GM21619 (cell line): ENCODE data around the gene S100A13.

Experiments
- ATAC-seq: cut with Tn5 transposase; IDR thresholded peaks from one replicate; pipeline ENCODE4 v1.9.1; 2021; ENCODE audit not compliant: unreplicated experiment

The S100A13 gene

DNA sequence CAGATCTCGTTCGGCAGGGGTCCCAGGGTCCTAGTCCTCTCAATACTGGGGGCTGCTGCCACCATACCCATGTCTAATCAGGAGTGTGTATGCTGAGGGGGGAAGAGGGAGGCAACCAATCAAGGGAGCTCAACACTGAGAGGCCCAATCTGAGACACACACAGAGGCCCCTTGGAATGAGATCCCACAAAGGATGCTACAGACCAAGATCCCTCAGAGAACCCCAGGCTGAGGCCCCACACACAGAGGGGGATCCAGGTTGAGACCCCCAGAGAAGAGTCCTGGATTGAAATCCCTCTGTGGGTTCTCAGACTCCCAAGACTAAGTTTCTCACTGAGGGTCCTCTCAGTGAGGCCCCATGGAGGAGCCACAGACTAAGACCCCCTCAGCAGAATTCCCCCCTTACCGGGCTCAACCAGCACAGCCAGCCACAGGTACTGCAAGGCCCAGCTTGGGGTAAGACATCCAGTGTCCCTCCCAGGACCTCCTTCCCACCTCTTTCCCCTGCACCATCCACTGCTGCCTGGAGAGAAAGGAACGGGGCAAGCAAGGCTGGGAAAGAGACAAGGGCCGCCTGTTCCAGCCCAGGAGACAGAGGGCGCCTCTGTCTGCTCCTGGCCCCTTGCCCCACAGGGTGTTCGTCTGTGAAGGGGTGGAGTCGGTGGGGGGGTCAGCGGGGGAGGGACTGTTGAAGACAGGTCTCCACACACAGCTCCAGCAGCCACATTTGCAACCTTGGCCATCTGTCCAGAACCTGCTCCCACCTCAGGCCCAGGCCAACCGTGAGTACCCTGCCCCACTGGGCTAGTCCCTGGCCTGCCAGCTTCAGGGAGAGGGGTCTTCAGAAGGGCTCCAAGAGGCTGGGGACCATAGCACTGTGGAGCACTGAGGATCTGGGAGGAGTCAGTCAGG lies 666 bp upstream of the S100A13 start, which contains the start of gene S100A1:
TSS of gene S100A1 (plus strand) at position 720 of the 912 bp plus-strand sequence. CDS start 2,088 bp downstream, outside the sequence.
- ATAC-seq, result no peak

DNA sequence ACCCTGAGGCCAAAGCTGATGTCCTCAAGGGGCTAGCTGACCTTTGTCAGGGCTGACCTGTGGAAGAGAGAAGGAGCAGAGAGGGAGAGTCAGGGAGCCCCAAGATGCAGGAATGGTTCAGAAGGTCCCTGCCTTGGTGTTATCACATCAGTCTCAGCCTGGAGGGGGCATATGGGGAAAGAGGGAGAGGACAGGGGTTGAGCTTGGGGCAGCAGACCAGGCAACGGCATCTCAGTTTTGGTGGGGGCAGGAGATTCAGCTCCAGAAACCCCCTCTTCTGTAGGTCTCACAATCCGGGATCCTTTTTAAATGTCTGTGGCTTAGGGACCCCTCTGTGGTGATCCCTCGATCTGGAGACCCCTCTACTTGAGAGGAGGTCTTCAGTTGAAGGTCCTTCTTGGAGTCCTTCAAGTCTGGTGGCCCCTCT lies 815 bp downstream of the S100A13 start:
- no peak for ATAC-seq

DNA sequence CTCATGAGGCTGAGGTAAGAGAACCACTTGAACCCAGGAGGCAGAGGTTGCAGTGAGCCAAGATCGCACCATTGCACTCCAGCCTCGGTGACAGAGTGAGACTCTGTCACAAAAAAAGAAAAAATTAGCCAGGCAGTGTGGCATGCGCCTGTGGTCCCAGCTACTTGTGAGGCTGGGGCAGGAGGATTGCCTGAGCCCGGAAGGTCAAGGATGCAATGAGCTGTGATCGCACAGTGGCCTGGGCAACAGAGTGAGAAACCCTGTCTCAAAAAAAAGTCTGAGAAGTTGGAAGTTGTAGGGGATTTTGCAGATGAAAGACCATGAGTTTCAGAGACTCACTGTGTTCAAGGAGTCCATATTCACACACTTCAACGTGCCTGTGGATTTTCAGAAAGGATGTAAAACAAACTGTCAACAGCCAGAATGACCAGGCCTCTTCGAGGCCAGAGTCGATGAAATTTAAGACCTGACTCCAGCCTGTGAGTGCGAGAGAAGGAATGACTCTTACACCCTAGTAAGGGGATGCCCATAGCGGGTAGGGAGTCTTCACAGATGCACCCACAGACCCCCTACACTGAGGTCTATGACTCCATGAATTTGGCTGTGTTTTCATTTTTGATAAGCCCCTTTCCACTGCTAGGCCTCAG lies 2.2 kb downstream of the S100A13 start:
- no peak for ATAC-seq

DNA sequence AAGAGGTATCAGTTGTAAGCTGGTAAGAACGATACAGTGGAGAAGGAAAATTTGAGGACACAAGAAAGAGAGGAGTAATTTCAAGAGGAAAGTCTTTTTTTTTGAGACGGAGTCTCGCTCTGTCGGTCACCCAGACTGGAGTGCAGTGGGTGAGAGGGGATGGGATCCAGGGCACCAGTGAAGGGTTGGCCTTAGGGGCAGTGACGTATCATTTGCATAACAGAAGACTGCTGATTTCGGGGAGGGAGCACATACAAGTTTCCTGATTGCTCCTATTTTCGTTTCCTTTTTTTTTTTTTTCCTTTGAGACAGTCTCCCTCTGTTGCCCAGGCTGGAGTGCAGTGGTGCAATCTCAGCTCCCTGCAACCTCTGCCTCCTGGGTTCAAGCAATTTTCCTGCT lies 4.2 kb downstream of the S100A13 start:
- ATAC-seq, result no peak

DNA sequence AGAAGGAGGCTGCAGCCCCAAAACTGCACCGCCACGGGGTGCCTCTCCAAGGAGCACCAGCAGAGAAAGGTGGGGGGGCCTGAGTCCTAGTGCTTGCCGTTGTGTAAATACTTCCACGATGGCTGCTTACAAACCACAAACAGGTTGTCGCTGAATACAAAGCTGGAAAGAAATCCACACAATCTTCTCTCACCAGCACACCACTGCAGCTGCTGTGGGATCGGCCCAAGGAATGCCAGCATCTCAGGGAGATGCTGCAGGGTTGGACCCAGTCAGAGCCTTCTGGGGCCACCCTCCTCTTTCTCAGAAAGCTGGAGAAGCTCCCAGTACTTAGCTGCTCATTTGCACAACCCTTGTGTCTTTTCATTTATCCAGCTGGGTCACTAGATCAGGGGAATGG lies 8.1 kb downstream of the S100A13 start:
- no peak for ATAC-seq

DNA sequence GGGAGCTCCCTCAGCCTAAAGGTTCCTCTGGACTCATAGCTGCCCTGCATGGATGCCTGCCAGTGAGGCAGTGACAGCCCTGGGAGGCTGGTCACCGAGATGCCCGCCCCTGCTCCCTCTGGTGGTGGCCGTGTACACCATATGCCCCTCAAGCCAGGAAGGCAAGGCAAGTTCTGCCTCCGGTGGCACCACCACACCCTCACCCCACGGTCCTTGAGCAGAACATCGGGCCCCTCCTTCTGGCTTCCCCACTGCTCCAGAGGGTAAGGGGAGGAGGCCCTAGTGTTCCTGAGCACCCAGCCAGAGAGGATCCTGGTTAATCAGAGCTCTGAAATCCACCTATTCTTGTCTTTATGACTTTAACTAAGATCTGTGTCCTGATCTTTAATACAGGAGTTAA lies 9.6 kb downstream of the S100A13 start:
- peak; percentile 69 for ATAC-seq

DNA sequence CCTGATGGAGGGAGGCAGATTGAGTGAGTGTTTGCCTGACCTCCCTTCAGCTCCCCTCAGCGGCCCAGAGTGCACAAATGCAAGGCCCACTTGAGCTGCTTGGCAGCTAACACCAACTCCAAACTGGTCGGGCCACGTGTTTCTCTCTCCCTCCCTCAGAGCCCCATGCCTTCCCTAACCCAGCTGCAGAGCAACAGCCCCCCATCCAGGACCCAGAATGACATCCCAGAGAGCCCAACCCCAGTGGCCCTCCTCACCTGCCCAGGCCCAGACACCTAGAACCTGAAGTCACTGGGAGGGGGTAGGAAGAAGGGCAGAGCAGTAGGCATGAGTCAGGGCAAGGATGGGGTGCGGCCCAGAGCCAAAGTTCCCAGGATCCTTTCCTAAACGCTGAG lies 10.4 kb downstream of the S100A13 start:
- no peak for ATAC-seq

DNA sequence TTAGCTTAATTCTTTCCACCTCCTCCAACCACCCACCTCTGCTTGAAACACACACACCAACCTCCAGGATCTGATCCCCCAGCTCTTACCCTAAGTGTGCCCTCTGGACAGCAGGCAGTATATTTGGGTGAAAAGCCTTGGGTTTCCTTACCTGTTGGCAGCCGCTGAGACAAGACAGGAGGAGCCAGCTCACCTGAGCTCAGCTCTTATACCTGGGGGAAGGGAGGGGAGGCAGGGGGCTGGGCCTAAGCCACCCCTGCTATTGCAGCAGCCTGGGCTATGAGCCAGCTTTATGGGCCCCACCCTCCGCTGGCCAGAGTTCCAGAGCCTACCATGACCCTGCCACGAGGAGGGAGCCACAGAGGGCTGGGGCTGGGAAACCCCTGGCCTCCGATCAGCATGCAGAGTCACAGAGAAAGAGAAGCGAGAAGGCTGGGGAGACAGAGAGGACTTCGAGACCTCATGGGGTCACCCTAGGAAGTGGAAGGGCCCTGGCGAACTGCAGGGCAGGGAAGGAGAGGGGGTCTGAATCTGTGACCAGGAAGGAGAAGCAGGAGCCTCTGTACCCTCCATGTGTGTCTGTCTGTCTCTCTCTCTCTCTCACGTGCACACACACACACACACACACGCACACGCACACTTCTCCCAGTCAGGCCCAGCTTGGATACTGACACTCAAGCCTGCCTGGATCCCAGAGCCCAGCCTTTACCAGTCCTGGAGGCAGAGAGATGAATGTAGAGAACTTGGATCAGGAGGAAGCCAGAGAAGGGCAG lies 11.0 kb downstream of the S100A13 start, which contains the start of gene S100A14:
TSS of gene S100A14 (minus strand) at position 182 of the 773 bp plus-strand sequence. CDS start 467 bp downstream, outside the sequence.
- ATAC-seq, result no peak

DNA sequence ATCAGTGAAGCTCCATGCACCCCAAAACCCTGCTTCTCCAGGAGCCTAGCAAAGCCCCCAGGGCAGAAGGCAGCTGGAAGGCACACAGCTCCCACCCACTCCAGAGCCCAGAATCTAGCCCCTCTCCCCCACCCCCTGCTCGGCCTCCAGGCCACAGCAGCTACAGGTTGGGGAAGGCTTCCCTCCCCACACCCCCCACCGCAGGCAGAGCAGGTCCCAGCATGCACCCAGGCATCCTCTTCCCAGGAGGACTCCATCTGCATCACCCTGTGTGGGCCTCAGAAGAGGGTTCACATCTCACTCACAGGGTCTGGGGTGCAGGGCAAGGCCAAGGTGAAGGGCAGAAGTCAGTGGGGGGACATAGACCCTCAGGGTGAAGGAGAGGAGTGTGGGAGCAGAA lies 11.9 kb downstream of the S100A13 start:
- ATAC-seq, result no peak

DNA sequence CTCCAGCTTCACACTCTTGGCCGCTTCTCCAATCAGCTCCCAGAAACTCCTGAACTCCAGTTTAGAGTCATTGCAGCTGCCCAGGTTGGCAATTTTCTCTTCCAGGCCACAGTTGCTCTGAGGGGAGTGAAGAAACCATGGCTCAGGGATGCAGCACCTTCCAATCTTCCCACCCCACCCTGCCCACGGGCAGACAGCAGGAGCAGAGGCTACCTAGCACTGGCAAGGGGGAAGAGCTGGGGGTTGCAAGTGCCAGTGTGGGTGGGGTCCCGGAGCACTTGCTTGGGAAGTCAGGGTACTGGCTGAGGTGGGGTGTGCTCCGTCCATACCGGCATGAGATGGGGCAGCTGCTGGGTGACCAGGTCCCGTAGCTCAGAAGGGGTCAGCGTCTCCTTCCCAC lies 12.4 kb downstream of the S100A13 start:
- ATAC-seq, result no peak

DNA sequence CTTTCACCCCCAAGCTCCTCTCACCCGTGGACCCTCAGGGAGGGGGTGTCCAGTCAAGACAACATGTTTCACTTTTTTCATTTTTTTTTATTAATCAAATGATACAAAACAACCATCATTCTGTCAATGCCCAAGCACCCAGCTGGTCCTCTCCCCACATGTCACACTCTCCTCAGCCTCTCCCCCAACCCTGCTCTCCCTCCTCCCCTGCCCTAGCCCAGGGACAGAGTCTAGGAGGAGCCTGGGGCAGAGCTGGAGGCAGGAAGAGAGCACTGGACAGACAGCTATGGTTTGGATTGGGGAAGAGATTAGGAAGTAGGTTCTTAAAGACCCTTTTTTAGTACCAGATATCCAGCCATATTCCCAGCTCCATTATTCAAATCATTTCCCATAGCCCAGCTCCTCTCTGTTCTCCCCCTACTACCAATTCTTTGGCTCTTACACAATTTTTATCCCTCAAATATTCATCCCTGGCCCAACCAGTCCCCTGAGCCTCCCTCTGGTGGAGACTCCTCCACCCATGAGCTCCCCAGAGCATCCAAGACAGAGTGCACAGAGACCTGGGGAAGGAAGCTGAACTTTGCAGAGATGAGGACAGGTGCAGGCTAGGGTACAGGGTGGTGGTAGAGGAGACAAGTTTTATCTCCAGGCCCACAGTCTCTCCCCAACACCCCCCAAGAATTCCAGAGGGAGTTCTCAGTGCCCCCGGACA lies 13.0 kb downstream of the S100A13 start:
- ATAC-seq, result no peak

DNA sequence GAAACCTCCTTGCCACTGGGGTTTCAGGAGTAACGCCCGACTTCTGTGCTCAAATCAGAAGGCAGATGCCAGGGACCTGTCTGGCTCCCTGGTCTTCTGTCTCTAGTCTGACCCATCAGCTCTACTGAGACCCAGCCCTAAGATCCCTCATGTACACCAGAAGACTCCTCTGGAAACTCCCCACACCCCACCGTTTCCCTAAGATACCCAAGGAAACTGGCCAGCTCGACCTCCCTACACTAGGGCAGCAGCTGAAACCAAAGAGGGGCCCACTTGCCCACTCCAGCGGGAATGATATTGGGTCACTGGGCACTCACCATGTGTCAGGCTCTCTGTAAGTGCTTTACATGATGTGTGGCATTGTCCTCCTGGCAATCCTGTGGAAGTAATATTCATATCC lies 13.9 kb downstream of the S100A13 start:
- ATAC-seq, result no peak

DNA sequence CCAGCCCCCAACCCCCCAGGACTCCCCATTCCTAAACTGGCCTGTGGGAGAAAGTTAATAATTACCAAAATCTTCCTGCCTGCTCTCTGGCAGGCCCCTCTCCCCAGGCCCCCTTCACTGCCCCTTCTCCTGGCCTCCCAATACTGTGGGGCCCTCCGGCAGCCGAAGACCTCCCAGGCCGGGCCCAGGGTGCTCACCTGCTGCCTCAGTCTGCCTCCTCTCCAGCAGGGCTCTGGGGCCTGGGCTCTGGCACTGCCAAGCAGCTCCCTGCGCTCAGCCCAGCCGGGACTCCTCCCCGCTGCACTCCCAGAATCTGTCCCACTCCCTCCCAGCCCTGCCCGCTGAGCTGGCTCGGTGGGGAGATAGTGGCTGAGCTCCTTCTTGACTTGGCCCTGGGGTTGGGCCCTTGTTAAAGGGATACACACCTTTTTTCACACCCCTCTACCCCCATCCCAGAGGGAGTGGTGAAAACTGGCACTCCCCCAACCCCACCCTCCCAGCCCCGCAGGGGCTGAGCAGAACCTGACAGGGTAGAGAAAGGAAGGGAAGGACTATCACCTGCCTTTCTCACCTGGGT lies 14.5 kb downstream of the S100A13 start, which contains the start of gene S100A16:
TSS of gene S100A16 (minus strand) at position 383 of the 577 bp plus-strand sequence. CDS start 4,986 bp downstream, outside the sequence.
- no peak for ATAC-seq

DNA sequence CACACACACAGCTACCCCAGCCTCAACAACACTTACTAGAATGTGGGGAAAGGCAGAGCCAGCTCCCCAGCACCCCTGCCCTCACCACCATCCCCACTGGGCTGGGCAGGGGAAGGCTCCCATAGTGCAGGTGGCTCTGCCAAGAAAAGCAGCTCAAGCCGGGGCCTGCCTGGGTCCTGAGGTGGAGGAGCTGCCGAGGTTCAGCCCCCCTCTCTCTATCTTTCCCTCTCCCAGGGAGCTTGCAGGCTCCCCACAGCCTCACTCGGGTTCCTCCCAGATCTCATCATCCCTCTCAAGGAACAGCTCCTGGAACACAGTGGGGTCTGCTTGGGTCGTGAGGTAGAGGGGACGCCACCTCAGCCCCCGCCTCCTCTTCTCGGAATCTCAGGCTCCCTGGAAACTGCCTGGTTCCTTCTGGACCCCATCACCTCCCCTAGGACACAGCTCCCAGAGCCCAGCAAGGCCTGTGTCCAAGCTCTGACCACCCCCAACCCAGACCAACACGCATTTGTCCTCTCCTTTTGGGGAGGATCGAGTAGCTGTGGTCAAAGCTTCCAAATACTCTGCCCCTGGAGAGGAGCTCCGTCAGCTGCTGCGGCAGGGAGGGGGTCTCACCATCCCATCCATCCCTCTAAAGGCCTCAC lies 15.1 kb downstream of the S100A13 start:
- ATAC-seq, result no peak

DNA sequence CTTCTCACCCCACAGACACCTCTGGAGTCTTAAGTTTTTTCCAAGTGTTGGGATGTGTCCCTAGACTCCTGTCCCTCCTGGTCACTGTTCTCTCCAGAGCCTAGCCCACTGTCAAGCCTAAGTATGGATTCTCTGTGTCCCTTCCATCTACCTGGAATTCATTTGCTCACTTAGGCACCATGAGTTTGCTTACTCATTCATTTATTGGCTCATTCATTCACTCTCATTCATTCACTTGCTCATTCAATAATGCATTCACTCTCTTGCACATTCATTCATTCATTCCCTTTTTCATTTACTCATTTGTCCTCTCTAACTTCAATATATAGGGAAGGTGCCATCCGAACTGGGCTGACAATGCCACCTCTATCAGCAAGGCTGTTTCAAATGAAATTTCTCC lies 15.9 kb downstream of the S100A13 start:
- no peak for ATAC-seq

DNA sequence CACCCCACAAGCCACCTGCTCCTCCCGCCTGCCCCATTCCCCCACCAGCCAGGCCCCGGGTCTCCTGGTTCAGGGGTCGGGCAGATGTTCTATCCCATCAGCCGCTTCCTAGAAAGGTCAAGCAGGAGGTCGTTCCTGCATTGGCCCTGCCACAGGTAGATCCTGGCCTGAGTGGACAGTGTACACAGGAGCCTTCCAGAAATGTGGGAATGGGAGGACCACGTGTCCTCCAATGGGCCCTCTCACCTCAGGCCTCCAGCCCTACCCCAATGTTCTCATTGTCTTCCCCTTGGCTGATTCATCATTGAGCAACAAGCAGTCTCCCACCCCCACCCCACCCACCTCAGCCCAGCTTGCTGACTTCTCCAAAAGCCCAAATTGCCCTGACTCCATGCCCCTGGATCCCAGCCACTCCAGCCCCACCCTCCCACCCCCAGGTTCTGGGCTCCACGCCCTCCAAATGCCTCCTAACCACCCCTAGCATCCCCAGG lies 16.4 kb downstream of the S100A13 start:
- no peak for ATAC-seq

DNA sequence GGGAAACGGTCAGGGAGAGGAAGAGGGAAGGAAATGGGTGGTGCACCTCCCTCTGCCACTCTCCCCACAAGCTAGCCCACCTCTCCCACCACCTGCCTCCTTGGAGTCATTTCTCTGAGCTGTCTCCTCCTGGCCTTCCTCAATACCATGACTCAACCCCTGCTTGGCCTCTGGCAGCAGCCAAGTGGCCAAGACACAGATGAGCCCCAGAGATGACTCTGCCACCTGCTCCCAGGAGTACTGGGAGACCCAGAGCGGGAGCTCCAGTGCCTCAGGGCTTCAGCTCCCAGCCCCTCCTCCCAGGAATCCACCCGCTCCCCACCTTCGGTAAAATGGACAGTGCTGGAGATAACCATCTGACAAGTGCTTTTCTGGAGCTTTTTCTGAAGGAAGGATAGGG lies 17.0 kb downstream of the S100A13 start:
- no peak for ATAC-seq

DNA sequence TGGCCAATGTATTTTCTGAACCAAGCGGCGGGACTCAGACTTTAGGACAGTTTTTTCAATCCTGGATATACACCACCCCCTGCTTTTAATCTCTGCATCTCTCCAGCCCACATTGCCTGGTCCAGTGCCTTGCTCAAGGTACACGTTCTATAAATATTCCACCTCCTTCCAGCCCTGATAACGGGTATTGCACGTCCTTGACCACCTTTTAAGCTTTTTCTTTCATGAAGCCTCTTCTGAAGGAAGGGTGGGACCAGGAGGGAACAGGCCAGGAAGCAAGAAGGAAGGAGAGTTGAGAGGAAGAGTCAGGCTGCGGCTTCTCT lies 17.8 kb downstream of the S100A13 start:
- ATAC-seq, result no peak

DNA sequence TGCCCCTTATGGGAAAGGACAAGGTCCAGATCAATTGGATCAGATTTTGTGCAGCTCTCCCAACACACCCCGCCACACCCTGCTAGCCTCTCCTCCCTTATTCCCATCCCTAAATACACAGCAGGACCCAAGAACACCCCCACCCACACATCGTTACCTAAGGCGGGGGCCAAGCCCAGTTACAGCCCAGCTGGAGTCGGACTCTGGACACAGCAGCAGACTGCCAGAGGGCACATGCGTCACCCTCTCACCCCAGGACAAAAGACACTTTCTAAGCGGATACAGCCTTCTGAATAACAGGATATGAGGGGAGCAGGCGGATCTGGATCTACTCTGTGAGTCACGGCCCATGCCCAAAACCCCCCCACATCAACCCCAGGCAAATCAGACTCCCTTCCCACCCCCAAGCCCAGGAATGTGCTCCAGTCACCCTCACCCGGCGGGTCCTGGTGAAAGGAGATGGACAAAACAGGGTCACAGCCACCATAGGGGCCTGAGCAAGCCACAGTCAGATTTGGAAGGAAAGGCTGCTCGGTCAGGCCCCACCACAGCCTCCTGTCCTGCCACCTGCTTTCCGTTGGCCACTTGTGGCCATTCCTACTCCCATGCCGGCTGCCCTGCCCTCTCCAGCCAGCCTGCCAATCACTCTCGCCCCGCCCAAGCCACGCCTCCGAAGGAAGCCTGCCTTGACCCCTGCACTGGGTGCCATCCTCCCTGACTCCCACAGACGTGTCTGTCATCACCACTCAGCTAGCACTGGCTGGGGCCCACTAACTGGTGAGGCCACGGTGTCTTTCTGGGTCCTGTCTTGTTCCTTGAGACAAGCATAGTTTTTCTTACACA lies 18.3 kb downstream of the S100A13 start:
- ATAC-seq, result no peak
